Activated T-cell treated with anti-CD3 and anti-CD28 coated beads, Interleukin-2, amount 50 U/mL, for 24 hours (primary cell): ENCODE results near the gene SLC46A1.

Experiments used
- DNase-seq: peaks from one replicate; pipeline ENCODE4 v3.0.0-alpha.2; 2020
- H3K27ac Mint-ChIP-seq: 2 replicates; pipeline ENCODE4 v1.8.0; 2020; ENCODE audit warnings: mild to moderate bottlenecking, mixed read lengths
- H3K27me3 Mint-ChIP-seq: 2 replicates; pipeline ENCODE4 v1.8.0; 2020; ENCODE audit warnings: mixed read lengths
- H3K36me3 Mint-ChIP-seq: 2 replicates; pipeline ENCODE4 v1.8.0; 2020; ENCODE audit warnings: low read depth, mixed read lengths
- H3K4me1 Mint-ChIP-seq: 2 replicates; pipeline ENCODE4 v1.8.0; 2020; ENCODE audit warnings: low read depth, mixed read lengths
- H3K4me3 Mint-ChIP-seq: 2 replicates; pipeline ENCODE4 v1.8.0; 2020; ENCODE audit warnings: mild to moderate bottlenecking, moderate library complexity, mixed read lengths
- H3K9me3 Mint-ChIP-seq: 2 replicates; pipeline ENCODE4 v1.8.0; 2020; ENCODE audit warnings: mixed read lengths

SLC46A1 gene

DNA sequence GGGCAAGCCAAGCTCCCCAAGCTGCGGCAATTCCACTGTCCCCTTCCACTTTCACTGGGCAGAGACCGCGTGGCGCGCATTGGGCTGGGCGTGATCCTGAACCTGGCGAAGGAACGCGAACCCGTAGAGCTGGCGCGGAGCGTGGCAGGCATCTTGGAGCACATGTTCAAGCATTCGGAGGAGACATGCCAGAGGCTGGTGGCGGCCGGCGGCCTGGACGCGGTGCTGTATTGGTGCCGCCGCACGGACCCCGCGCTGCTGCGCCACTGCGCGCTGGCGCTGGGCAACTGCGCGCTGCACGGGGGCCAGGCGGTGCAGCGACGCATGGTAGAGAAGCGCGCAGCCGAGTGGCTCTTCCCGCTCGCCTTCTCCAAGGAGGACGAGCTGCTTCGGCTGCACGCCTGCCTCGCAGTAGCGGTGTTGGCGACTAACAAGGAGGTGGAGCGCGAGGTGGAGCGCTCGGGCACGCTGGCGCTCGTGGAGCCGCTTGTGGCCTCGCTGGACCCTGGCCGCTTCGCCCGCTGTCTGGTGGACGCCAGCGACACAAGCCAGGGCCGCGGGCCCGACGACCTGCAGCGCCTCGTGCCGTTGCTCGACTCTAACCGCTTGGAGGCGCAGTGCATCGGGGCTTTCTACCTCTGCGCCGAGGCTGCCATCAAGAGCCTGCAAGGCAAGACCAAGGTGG is 24.7 kb downstream of the SLC46A1 start:
- peak; percentile 53 for DNase-seq

DNA sequence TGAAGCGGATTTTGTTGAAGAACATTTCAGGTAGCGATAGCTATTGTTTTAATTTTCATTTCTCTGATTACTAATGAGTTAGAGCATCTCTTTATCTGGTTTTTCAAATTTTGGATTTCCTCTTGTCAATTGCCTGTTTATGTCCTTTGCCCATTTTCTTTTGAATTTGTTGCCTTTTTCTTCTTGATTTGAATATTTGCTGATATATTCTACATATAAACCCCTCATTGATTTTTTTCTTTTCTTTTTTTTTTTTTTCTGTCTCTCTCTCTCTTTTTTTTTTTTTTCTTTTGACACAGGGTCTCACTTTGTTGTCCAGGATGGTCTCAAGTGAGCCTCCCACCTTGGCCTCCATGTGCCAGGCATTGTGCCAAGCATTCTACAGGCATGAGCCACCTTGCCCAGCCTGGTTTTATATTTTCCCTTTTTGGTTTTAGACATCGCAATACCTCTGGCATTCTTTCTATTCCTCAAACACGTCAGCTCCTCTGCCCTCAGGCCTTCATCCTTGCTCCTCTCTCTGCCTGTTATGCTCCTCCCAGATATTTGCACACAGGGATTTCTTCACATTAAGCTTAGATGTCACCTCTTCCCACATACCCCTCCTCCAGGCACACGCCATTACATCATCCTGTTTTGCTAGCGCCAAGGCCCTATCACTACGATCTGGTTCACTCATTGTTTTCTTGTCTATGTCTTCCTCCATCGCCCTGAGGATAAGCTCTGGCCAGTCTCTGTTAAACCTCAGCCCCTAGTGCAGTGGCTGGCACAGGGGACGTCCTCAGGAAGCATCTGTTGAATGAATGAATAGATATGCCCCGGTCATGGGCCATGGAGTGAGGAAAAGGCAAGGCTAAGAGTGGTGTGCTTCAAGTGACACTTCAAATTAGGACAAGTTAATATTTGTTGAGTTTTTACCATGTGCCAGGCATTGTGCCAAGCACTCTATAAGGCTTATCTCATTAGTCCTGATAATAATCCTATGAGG is 25.9 kb downstream of the SLC46A1 start:
- no peaks in the 10 kb centered on the region for H3K9me3 Mint-ChIP-seq
- no peak overlapping the region for H3K27ac Mint-ChIP-seq
- peaks cover 35% of the 10 kb centered on the region for H3K36me3 Mint-ChIP-seq
- H3K4me3 Mint-ChIP-seq = no peak overlapping the region
- DNase-seq = no peak
- H3K27me3 Mint-ChIP-seq = no peaks in the 10 kb centered on the region
- peaks cover 25% of the 10 kb centered on the region for H3K4me1 Mint-ChIP-seq

More for the DNA sequence above, 24.7 kb downstream of the SLC46A1 start:
- Mint-ChIP-seq H3K27me3 (no peaks in the 10 kb centered on the region), H3K4me3 (no peak overlapping the region), H3K36me3 (peaks cover 37% of the 10 kb centered on the region), H3K9me3 (no peaks in the 10 kb centered on the region), H3K4me1 (peaks cover 29% of the 10 kb centered on the region), H3K27ac (no peak overlapping the region)

DNA sequence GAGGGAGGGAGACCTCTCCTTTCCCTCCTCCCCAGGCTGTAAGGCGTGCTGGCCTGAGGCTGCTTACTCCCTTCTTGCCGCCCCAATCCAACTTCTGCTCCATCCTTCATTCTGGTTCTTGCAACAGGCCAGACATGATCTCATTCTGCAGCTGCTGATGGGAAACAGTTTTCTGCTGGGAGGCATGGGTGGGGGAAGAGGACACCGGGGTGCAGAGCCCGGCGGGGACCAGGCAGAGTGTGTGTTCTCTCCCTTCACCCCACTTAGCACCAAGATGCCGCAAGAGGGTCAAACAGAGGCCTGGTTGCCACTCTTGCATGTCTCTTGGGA is 33.1 kb downstream of the SLC46A1 start:
- no peak for DNase-seq
- Mint-ChIP-seq H3K4me3 (peak overlapping the region; percentile 84), H3K4me1 (peaks cover 24% of the 10 kb centered on the region), H3K27me3 (no peaks in the 10 kb centered on the region), H3K36me3 (peaks cover 26% of the 10 kb centered on the region), H3K9me3 (no peaks in the 10 kb centered on the region), H3K27ac (peak overlapping the region; percentile 82)

DNA sequence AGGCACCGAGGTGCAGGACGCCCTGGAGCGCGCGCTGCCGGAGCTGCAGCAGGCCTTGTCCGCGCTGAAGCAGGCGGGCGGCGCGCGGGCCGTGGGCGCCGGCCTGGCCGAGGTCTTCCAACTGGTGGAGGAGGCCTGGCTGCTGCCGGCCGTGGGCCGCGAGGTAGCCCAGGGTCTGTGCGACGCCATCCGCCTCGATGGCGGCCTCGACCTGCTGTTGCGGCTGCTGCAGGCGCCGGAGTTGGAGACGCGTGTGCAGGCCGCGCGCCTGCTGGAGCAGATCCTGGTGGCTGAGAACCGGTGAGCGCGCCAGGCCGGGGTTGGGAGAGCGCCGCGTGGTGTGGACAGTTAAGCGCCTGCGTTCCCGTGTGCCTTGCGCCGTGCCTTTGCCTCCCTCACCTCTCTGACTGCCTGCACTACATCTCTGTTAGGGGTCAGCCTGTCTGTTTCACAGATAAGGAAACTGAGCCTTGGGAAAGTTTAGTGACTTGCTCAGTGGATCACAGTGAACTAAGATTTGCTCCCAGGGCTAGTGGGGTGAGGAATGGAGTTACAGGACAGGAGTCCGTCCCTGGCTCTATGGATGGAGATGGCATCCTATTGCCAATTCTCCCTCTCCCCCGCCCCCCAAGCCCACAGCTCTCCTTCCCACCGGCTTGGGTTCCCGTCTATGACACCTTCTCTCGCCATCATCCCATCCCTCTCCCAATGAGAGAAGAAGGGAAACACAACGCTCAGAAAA is 33.6 kb downstream of the SLC46A1 start:
- Mint-ChIP-seq H3K36me3 (peaks cover 26% of the 10 kb centered on the region), H3K4me3 (peak overlapping the region; percentile 84), H3K27ac (peak overlapping the region; percentile 82), H3K9me3 (no peaks in the 10 kb centered on the region), H3K27me3 (no peaks in the 10 kb centered on the region), H3K4me1 (peaks cover 24% of the 10 kb centered on the region)
- DNase-seq = no peak

DNA sequence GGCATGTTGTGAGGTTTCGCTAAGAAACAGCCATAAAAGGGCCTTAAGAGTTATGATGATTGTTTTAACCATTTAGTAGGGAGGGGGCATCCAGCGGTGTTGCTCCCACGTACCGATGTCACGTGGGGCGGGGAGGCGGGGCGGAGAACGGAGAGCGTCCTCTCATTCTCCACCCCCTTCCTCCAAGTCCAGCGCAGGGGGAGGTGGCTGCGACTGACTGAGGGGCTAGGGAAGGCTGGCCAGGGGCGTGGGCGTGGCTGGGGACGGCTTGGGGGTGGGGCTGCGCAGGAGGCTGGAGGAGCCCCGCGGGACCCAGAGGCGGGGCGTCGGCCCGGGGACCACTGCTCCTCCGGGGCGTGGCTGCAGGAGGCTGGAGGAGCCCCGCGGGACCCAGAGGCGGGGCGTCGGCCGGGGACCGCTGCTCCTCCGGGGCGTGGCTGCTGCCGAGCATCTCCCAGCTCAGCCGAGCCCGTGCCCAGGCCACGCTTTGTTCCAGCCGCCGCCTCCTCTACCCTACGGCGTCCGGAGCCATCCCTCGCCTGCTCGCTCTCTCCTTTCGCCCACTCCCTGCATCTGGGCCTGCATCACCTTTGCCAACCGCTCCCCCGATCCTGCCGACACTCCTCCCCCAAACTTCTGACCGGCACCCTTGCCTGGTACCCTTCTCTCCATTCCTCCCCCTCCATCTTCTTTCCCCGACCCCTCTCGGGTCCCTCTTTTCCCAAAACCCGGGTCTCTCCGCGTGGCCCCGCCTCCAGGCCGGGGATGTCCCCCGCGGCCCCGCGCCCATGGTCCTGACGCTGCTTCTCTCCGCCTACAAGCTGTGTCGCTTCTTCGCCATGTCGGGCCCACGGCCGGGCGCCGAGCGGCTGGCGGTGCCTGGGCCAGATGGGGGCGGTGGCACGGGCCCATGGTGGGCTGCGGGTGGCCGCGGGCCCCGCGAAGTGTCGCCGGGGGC is 34.5 kb downstream of the SLC46A1 start, which contains the start of gene SARM1:
Gene SARM1 (plus strand): TSS at position 450 of the 958 bp plus-strand sequence. CDS start 339 bp downstream, at position 789.
- Mint-ChIP-seq H3K4me1 (peaks cover 24% of the 10 kb centered on the region), H3K36me3 (peaks cover 24% of the 10 kb centered on the region), H3K27ac (peak within 1 kb of the TSS; percentile 93), H3K9me3 (no peaks in the 10 kb centered on the region), H3K4me3 (peak within 1 kb of the TSS; percentile 87), H3K27me3 (no peaks in the 10 kb centered on the region)
- DNase-seq = peak; percentile 91

DNA sequence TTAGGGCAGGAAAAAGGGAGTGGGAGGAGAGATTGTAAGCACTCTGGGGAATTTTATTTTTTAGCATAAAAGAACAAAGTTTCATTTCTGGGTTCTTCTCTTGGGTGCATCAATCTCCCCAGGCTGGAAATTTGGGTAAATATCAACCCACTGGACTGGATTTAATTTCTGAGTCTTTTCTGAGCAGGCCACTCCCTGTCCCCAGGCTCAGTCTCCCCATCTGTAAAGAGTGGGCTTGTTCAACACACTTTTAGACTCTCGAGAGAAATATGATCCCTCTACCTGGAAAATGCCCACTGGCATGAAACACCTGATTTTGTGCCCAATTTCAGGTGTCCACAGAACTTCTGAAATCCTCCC is 35.3 kb downstream of the SLC46A1 start:
- H3K4me3 Mint-ChIP-seq = peak overlapping the region; percentile 87
- peaks cover 24% of the 10 kb centered on the region for H3K4me1 Mint-ChIP-seq
- H3K9me3 Mint-ChIP-seq = no peaks in the 10 kb centered on the region
- H3K27ac Mint-ChIP-seq = peak overlapping the region; percentile 93
- H3K36me3 Mint-ChIP-seq = peaks cover 27% of the 10 kb centered on the region
- H3K27me3 Mint-ChIP-seq = no peaks in the 10 kb centered on the region
- DNase-seq = no peak

DNA sequence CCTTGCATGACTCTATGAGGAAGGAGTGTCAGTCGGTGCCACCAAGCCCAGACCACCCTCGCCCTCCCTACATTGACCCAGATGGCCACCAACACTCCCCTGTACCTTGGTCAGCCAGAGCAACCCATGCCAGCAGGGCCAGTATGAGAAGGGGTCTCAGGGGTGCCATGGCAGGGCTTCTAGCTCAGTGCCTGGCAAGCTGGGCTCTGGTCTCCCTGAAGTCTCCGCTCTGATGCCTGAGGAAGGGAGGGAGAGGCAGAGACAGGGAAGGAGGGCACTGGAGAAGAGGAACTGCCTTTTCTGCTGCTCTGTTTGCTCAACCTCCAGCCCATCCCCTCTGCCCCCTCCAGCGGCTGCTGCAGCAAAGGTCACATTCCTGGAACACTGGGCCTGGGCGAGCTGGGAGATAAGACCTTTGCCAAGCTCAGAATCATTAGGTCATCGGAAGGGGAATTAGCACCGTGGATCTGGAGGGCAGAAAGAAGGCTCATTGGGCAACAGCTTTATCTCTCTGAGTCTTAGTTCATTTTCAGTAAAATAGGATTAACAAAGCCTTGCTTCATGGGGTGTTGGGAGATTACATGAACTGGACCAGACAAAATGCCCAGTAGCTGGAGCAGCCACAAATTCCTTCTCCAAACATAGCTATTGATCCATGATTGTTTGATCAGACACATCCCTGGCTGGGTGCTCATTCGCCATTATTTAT is 35.8 kb downstream of the SLC46A1 start, which contains the start of gene VTN:
Gene VTN (minus strand): TSS at position 273 of the 709 bp plus-strand sequence. CDS start 104 bp downstream, at position 169.
- peaks cover 29% of the 10 kb centered on the region for H3K36me3 Mint-ChIP-seq
- peak within 1 kb of the TSS; percentile 93 for H3K27ac Mint-ChIP-seq
- peaks cover 24% of the 10 kb centered on the region for H3K4me1 Mint-ChIP-seq
- H3K27me3 Mint-ChIP-seq = no peaks in the 10 kb centered on the region
- H3K9me3 Mint-ChIP-seq = no peaks in the 10 kb centered on the region
- H3K4me3 Mint-ChIP-seq = peak within 1 kb of the TSS; percentile 87
- no peak for DNase-seq

DNA sequence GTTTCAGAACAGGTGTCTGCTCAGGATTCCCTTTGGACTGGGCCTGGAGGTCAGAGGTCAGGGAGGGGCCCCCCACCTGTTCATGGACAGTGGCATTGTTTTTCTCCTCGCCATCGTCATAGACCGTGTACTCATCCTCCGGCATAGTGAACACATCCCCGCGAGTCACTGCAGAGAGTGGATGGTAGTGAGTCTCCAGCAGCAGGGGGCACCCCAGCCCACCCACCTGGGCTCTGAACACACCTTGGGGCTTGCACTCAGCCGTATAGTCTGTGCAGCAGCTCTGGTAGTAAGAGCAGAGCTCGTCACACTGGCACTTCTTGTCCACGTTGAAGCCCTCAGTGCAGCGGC is 36.4 kb downstream of the SLC46A1 start:
- DNase-seq = no peak
- no peak overlapping the region for H3K27ac Mint-ChIP-seq
- no peak overlapping the region for H3K4me3 Mint-ChIP-seq

DNA sequence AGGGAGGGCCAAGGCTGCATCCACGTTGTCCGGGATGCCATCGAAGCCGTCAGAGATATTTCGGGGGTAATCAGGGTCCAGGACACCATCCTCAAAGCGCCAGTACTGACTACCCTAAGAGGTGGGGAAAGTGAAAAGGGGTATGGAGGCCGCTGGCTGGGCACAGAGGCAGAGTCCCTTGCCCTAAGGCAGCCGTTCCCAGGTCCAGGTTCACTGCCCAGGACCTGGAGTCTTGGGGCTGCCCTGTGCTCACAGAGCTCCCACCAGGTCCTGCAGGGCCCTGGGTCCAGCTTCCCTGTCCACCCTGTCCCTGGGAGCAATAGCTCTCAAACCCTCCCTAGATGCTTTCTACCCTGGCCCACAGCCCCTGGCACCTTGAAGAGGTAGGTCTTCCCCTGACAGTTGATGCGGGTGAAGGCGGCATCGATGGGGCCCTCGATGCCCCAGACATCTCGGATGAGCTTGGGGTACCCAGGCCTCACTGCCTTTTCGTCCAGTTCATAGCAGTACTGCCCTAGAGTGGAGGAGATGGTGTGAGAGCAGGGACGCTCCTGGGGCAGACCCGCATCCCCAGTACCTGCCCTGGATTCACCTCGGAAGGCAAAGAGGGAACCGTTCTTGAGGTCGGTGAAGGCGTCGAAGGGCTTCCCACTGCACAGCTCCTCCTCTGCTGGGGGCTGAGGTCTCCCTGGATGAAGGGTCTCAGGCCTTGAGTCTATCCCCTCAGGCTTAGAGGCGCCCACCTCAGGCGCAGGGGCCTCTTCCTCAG is 36.9 kb downstream of the SLC46A1 start:
- no peak overlapping the region for H3K4me3 Mint-ChIP-seq
- no peaks in the 10 kb centered on the region for H3K27me3 Mint-ChIP-seq
- no peaks in the 10 kb centered on the region for H3K9me3 Mint-ChIP-seq
- no peak overlapping the region for H3K27ac Mint-ChIP-seq
- peaks cover 30% of the 10 kb centered on the region for H3K36me3 Mint-ChIP-seq
- DNase-seq = no peak
- H3K4me1 Mint-ChIP-seq = peaks cover 21% of the 10 kb centered on the region

More for the DNA sequence above, 36.4 kb downstream of the SLC46A1 start:
- Mint-ChIP-seq H3K27me3 (no peaks in the 10 kb centered on the region), H3K4me1 (peaks cover 21% of the 10 kb centered on the region), H3K36me3 (peaks cover 27% of the 10 kb centered on the region), H3K9me3 (no peaks in the 10 kb centered on the region)

DNA sequence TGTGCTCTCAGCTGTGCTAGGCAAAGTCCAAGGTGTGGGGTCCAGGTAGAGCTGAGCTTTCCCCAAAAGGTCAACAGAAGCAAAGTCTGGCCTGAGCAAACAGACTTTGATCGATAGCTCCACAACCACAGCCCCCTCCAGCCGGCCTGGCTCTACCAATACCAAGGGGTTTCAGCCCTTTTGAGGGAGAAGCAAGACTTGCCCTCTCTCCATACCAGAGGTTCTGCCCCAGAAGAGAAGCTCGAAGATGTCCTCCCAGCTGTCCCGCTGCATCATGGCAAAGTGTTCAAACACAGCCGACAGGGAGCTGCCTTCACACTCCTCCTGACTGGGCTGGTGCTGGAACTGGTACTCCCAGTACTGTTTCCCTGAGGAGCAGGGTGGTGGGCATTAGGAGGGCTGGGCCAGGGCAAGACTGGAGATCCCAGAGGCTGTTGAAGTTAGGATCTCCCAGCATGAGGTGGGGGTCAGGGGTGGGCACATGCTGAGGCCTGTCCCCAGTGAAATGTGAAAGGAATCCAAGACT is 37.6 kb downstream of the SLC46A1 start:
- peaks cover 17% of the 10 kb centered on the region for H3K4me1 Mint-ChIP-seq
- no peak overlapping the region for H3K4me3 Mint-ChIP-seq

DNA sequence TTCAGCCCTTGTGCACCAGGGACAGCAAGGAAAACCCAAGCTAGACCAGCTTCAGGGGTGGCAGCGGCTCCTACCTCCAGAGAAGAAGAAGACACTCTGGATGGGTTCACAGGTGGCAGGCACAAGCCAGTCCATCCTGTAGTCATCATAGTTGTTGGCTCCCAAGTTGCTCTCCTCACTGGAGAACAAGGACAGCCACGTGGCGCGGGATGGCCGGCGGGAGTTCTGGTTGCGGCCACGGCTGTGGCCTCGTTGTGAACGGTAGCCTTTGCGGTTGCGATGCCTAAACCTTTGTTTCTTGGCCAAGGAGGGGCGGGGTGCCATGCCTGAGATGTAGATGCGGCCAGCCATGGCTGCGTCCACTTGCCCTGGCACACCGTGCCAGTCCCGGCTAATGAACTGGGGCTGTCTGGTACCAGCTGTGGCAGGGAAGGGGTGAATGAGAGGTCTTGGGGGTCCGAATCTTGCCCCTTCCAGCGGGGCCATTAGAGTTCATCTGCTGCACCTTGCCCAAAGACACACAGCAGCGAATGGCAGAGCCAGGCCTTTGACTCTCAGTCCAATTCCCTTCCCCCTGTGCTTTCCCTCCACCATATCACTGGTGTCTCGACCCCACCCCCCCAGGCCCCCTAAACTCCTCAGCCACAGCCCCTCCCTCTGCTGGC is 38.2 kb downstream of the SLC46A1 start:
- no peak overlapping the region for H3K4me3 Mint-ChIP-seq
- DNase-seq = no peak
- H3K36me3 Mint-ChIP-seq = peaks cover 31% of the 10 kb centered on the region
- H3K4me1 Mint-ChIP-seq = peaks cover 11% of the 10 kb centered on the region
- H3K27me3 Mint-ChIP-seq = no peaks in the 10 kb centered on the region
- H3K9me3 Mint-ChIP-seq = no peaks in the 10 kb centered on the region
- peak overlapping the region; percentile 59 for H3K27ac Mint-ChIP-seq

More for the DNA sequence above, 37.6 kb downstream of the SLC46A1 start:
- no peak for DNase-seq
- no peaks in the 10 kb centered on the region for H3K9me3 Mint-ChIP-seq
- H3K36me3 Mint-ChIP-seq = peaks cover 32% of the 10 kb centered on the region
- H3K27me3 Mint-ChIP-seq = no peaks in the 10 kb centered on the region
- peak overlapping the region; percentile 59 for H3K27ac Mint-ChIP-seq

DNA sequence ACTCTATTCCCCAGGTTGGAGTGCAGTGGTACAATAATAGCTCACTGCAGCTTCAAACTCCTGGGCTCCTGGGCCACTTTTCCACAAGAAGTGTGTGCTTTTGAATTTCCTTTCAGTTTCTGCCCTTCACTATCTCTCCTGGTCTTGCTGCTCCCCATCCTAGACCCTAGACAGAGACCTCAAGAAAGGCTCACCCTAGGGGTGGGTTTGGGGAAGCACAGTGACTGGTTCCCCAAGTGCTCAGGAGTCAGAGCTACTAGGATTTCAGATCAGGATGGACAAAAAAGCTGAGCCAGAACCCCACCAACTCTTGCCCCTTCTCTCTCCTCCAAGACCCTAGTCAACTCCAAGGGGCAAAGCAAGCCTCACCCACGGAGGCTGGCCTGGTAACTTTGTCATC is 39.4 kb downstream of the SLC46A1 start:
- H3K36me3 Mint-ChIP-seq = peaks cover 37% of the 10 kb centered on the region
- peaks cover 6% of the 10 kb centered on the region for H3K4me1 Mint-ChIP-seq
- no peak overlapping the region for H3K4me3 Mint-ChIP-seq
- DNase-seq = no peak
- H3K27me3 Mint-ChIP-seq = no peaks in the 10 kb centered on the region
- no peaks in the 10 kb centered on the region for H3K9me3 Mint-ChIP-seq
- peak overlapping the region; percentile 51 for H3K27ac Mint-ChIP-seq
